ENCODE results near the gene S100Z.
A peak's percentile ranks its signal among the peaks of the same experiment; 100 is the strongest.
"Not testable (repeated sequence)": the region's sequence is repeated elsewhere in the genome, so short reads cannot be mapped to it uniquely, and the experiment has no call there.

S100Z gene

DNA sequence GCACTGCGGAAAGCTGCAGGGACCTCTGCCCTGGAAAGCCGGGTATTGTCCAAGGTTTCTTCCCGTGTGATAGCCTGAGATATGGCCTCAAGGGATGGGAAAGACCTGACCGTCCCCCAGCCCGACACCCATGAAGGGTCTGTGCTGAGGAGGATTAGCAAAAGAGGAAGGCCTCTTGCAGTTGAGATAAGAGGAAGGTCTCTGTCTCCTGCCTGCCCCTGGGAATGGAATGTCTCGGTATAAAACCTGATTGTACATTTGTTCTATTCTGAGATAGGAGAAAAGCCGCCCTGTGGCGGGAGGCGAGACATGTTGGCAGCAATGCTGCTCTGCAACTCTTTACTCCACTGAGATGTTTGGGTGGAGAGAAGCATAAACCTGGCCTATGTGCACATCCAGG is 95.4 kb downstream of the S100Z start:
- not testable (repeated sequence) for H3K4me1 ChIP-seq (ENCODE audit: control insufficient read depth, insufficient read depth, low read length); H3K27me3 ChIP-seq (ENCODE audit: control insufficient read depth, insufficient read depth, low read length); H3K36me3 ChIP-seq (ENCODE audit: control insufficient read depth, insufficient read depth, low read length); H3K27ac ChIP-seq (ENCODE audit: low read depth, low read length); H3K9ac ChIP-seq (ENCODE audit: low read length); H3K4me3 ChIP-seq (ENCODE audit: low read length)

GRCh38 chr5:76946090-76946489 is 96.3 kb downstream of the S100Z start:
- Histone ChIP-seq H3K27ac (ENCODE audit: low read depth, low read length) (no peak overlapping the region), H3K4me1 (ENCODE audit: control insufficient read depth, insufficient read depth, low read length) (no peaks in the 10 kb centered on the region), H3K9ac (ENCODE audit: low read length) (no peak overlapping the region), H3K4me3 (ENCODE audit: low read length) (no peak overlapping the region), H3K27me3 (ENCODE audit: control insufficient read depth, insufficient read depth, low read length) (no peaks in the 10 kb centered on the region), H3K36me3 (ENCODE audit: control insufficient read depth, insufficient read depth, low read length) (no peaks in the 10 kb centered on the region)

GRCh38 chr5:76947082-76947503 is 97.3 kb downstream of the S100Z start:
- H3K4me1 ChIP-seq (ENCODE audit: control insufficient read depth, insufficient read depth, low read length), result no peaks in the 10 kb centered on the region
- H3K4me3 ChIP-seq (ENCODE audit: low read length), result no peak overlapping the region
- H3K36me3 ChIP-seq (ENCODE audit: control insufficient read depth, insufficient read depth, low read length), result no peaks in the 10 kb centered on the region
- no peak overlapping the region for H3K27ac ChIP-seq (ENCODE audit: low read depth, low read length)
- H3K9ac ChIP-seq (ENCODE audit: low read length), result no peak overlapping the region
- no peaks in the 10 kb centered on the region for H3K27me3 ChIP-seq (ENCODE audit: control insufficient read depth, insufficient read depth, low read length)

- Histone ChIP-seq H3K4me3 (ENCODE audit: low read length) (peak within 1 kb of the TSS; percentile 43), H3K27ac (ENCODE audit: low read depth, low read length) (no peak within 1 kb of the TSS)
These were observed 103.2 kb downstream of the S100Z start, which contains the start of gene CRHBP for GRCh38 chr5:76952795-76953536. Gene CRHBP (plus strand): TSS chr5:76953045. CDS start chr5:76953135, 90 bp downstream.

DNA sequence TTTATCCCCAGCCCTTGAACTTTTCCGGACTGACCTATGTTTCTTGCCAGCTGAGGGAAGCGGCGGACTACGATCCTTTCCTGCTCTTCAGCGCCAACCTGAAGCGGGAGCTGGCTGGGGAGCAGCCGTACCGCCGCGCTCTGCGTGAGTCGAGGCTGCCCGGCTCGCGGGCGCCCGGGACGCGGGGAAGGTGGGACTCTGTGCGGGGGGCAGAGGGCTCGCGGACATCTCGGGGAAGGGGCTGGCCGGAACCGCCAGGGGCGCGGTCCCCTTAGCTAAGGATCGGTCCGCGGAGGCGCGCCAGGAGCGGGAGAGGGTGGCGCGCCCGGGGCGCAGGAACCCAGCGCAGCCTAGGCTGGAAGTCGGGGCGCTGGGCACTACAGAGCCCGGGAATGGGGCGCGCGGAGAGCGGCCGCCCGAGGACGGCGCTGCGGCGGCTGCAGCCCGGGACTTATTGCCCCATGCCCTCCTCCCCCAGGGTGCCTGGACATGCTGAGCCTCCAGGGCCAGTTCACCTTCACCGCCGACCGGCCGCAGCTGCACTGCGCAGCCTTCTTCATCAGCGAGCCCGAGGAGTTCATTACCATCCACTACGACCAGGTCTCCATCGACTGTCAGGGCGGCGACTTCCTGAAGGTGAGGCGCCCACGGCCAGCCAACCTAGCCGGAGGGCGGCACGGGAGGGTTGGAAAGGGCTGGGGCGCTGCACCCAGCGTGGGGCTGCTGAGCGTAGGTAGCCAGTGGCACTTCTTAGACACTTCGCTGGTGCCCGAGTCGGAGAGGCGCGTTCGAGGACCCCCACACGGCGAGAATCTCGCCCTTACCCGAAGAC is 104.0 kb downstream of the S100Z start:
- Histone ChIP-seq H3K36me3 (ENCODE audit: control insufficient read depth, insufficient read depth, low read length) (no peaks in the 10 kb centered on the region), H3K4me1 (ENCODE audit: control insufficient read depth, insufficient read depth, low read length) (no peaks in the 10 kb centered on the region), H3K27ac (ENCODE audit: low read depth, low read length) (no peak overlapping the region), H3K9ac (ENCODE audit: low read length) (no peak overlapping the region), H3K4me3 (ENCODE audit: low read length) (peak overlapping the region; percentile 43), H3K27me3 (ENCODE audit: control insufficient read depth, insufficient read depth, low read length) (peaks cover 3% of the 10 kb centered on the region)

More at GRCh38 chr5:76952795-76953536, 103.2 kb downstream of the S100Z start, which contains the start of gene CRHBP:
- Histone ChIP-seq H3K4me1 (ENCODE audit: control insufficient read depth, insufficient read depth, low read length) (no peaks in the 10 kb centered on the region), H3K27me3 (ENCODE audit: control insufficient read depth, insufficient read depth, low read length) (peaks cover 3% of the 10 kb centered on the region), H3K36me3 (ENCODE audit: control insufficient read depth, insufficient read depth, low read length) (no peaks in the 10 kb centered on the region), H3K9ac (ENCODE audit: low read length) (no peak within 1 kb of the TSS)

DNA sequence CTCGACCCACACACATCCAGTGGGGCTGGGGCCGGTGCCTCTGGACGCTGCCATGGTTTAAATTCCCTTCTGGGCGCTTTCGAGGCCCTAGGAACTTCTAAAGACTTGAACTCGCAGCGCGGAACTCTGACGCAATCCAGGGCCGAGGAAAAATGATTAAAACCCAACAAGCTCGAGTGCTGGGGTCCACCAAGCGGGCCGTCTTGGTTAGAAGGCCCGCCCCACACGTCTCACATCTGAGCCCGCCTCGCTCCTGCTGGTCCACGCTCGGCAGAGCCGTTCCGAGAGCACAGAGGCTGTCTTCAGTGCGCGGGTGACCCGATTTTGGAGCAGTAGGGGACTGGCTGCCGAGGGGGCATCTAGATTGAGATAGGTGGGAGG is 104.6 kb downstream of the S100Z start:
- Histone ChIP-seq H3K4me1 (ENCODE audit: control insufficient read depth, insufficient read depth, low read length) (no peaks in the 10 kb centered on the region), H3K9ac (ENCODE audit: low read length) (no peak overlapping the region), H3K27ac (ENCODE audit: low read depth, low read length) (no peak overlapping the region), H3K4me3 (ENCODE audit: low read length) (peak overlapping the region; percentile 43), H3K27me3 (ENCODE audit: control insufficient read depth, insufficient read depth, low read length) (peaks cover 3% of the 10 kb centered on the region), H3K36me3 (ENCODE audit: control insufficient read depth, insufficient read depth, low read length) (no peaks in the 10 kb centered on the region)

DNA sequence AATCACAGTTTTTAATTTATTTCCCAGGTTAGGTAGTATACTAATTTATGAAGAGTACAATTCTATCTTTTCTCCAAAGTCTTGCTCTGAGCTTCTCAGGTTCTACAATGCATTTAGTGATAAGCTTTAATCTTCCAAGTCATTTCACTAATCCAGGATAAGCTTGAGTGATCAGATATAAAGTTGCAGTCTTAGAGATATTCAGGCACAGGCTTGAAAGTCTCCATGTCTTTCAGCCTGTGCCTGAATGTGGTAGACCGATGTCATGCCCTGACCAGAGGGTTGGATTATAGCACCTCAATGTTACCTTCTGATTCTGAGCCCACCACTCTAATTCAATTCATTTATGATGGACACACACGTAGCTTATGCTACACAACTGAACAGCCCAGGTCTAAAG is 106.2 kb downstream of the S100Z start:
- H3K4me3 ChIP-seq (ENCODE audit: low read length), result no peak overlapping the region
- no peaks in the 10 kb centered on the region for H3K36me3 ChIP-seq (ENCODE audit: control insufficient read depth, insufficient read depth, low read length)
- H3K4me1 ChIP-seq (ENCODE audit: control insufficient read depth, insufficient read depth, low read length), result no peaks in the 10 kb centered on the region
- H3K27ac ChIP-seq (ENCODE audit: low read depth, low read length), result no peak overlapping the region
- H3K27me3 ChIP-seq (ENCODE audit: control insufficient read depth, insufficient read depth, low read length), result peaks cover 3% of the 10 kb centered on the region
- no peak overlapping the region for H3K9ac ChIP-seq (ENCODE audit: low read length)

DNA sequence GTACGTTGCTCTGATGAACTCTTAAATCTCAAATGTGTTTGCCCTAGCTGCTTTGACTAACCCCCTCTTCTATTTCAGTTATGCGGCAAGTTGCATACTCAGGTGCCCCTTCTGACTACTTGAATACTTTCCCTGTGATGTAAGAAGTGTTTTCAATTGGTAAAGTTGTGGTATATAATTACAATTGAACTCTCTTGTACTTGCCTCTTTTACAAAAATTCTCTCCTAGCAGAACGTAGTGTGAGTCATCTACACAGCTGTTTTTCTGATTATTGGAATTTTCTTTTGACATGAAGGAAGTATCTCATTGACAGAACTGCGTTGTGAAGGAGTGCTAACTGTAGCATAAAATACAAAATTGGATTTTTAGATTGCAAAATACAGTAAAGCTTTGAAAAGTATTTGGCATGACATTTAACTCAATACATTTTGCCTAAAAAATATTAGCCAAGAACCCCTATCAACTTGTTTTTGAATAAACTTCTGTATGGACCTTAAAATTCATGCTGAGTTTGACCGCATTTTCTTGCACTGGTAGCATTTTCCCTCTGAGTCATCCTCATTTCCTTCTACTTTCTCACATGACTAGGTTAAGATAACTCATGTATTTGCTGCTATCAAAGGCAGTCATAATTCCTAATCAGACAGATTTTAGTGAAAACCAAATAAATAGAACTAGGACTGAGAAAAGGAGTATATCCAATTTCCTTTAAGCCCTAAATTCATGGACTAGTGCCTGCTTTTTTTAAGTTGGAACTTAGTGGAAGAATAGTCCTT is 109.4 kb downstream of the S100Z start:
- no peaks in the 10 kb centered on the region for H3K36me3 ChIP-seq (ENCODE audit: control insufficient read depth, insufficient read depth, low read length)
- no peaks in the 10 kb centered on the region for H3K4me1 ChIP-seq (ENCODE audit: control insufficient read depth, insufficient read depth, low read length)
- H3K4me3 ChIP-seq (ENCODE audit: low read length), result no peak overlapping the region
- H3K27me3 ChIP-seq (ENCODE audit: control insufficient read depth, insufficient read depth, low read length), result no peaks in the 10 kb centered on the region
- no peak overlapping the region for H3K9ac ChIP-seq (ENCODE audit: low read length)
- H3K27ac ChIP-seq (ENCODE audit: low read depth, low read length), result no peak overlapping the region

DNA sequence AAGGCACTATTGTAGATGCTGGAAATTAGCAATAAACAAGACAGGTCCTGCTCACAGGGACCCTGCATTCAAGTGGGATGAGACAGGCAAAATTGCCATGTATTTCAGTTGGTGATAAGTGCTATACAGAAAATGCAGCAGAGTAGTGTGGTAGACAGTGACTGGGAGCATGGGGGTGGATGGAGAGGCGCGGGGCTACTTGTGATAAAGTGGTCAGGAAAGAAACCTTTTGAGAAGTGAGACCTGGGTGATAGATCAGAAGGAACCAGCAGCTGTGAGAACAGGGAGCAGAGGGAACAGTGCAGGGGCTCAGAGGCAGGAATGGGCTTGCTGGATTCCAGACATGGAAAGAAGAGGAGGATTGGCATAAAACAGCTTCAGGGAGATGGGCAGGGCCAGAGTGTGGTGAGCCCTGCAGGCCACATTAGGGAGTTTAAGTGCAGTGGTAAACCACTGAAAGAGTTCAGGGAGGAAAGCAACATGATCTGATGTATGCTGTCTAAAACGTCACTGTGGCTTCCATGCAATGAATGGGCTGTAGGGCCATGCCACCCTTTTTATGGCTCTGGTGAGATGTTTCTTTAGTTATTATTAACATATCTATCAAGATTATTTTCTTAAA is 110.3 kb downstream of the S100Z start:
- H3K4me3 ChIP-seq (ENCODE audit: low read length), result no peak overlapping the region

GRCh38 chr5:76964060-76964459 is 114.2 kb downstream of the S100Z start:
- Histone ChIP-seq H3K27ac (ENCODE audit: low read depth, low read length) (no peak overlapping the region), H3K27me3 (ENCODE audit: control insufficient read depth, insufficient read depth, low read length) (no peaks in the 10 kb centered on the region), H3K9ac (ENCODE audit: low read length) (no peak overlapping the region), H3K4me3 (ENCODE audit: low read length) (no peak overlapping the region), H3K36me3 (ENCODE audit: control insufficient read depth, insufficient read depth, low read length) (no peaks in the 10 kb centered on the region), H3K4me1 (ENCODE audit: control insufficient read depth, insufficient read depth, low read length) (no peaks in the 10 kb centered on the region)

More for the DNA sequence above, 110.3 kb downstream of the S100Z start:
- no peaks in the 10 kb centered on the region for H3K36me3 ChIP-seq (ENCODE audit: control insufficient read depth, insufficient read depth, low read length)
- no peaks in the 10 kb centered on the region for H3K27me3 ChIP-seq (ENCODE audit: control insufficient read depth, insufficient read depth, low read length)
- H3K9ac ChIP-seq (ENCODE audit: low read length), result no peak overlapping the region
- no peaks in the 10 kb centered on the region for H3K4me1 ChIP-seq (ENCODE audit: control insufficient read depth, insufficient read depth, low read length)
- no peak overlapping the region for H3K27ac ChIP-seq (ENCODE audit: low read depth, low read length)
